DND-41 (cell line): Measurements from ENCODE around the gene PRKCE.

ENCODE experiments used
- ATAC-seq: fragments of 200-7000 bp; cut with Tn5 transposase; 3 replicates; pipeline ENCODE4 v1.9.1; 2021; ENCODE audit warnings: low read depth; ENCODE audit not compliant: insufficient read depth
- DNase-seq: peaks from one replicate; pipeline ENCODE4 v3.0.0-alpha.2; 2020
- H2AFZ ChIP-seq: 2 replicates; pipeline ENCODE4 v1.6.0; 2012; ENCODE audit warnings: low read depth, low read length
- H3K27ac ChIP-seq: 2 replicates; pipeline ENCODE4 v1.5.1; 2012; ENCODE audit warnings: low read length, inconsistent platforms
- H3K27me3 ChIP-seq: fragments of 200-600 bp; sonication (generic); 2 replicates; pipeline ENCODE4 v1.6.0; 2012; ENCODE audit warnings: low read length, mild to moderate bottlenecking, inconsistent platforms; ENCODE audit not compliant: insufficient read depth, poor library complexity
- H3K36me3 ChIP-seq: 2 replicates; pipeline ENCODE4 v1.5.1; 2012; ENCODE audit warnings: low read length, inconsistent platforms; ENCODE audit not compliant: insufficient read depth
- H3K4me1 ChIP-seq: 2 replicates; pipeline ENCODE4 v1.5.1; 2012; ENCODE audit warnings: mild to moderate bottlenecking, low read length; ENCODE audit not compliant: insufficient read depth
- H3K4me2 ChIP-seq: 2 replicates; pipeline ENCODE4 v1.6.0; 2012; ENCODE audit warnings: mild to moderate bottlenecking, moderate library complexity, low read length, inconsistent platforms; ENCODE audit not compliant: insufficient read depth
- H3K4me3 ChIP-seq, 2 experiments: fragments of 200-600 bp in 1 of 2; shearing (Covaris generic) in 1 of 2; 2 replicates each; pipeline ENCODE4 v1.5.1; 2012 to 2016; ENCODE audit warnings: inconsistent platforms in 2 of 2, low read length in 2 of 2, mild to moderate bottlenecking in 2 of 2, low read depth in 1 of 2, moderate library complexity in 1 of 2
- H3K79me2 ChIP-seq: 2 replicates; pipeline ENCODE4 v1.6.0; 2012; ENCODE audit warnings: low read length, inconsistent platforms; ENCODE audit not compliant: insufficient read depth
- H3K9ac ChIP-seq: 2 replicates; pipeline ENCODE4 v1.6.0; 2012; ENCODE audit warnings: low read depth, mild to moderate bottlenecking, inconsistent platforms, low read length, moderate library complexity
- H3K9me3 ChIP-seq: 2 replicates; pipeline ENCODE4 v1.5.1; 2012; ENCODE audit warnings: low read length, moderate library complexity, mild to moderate bottlenecking, inconsistent platforms; ENCODE audit not compliant: insufficient read depth, severe bottlenecking
- H4K20me1 ChIP-seq: 2 replicates; pipeline ENCODE4 v1.6.0; 2012; ENCODE audit warnings: low read length; ENCODE audit not compliant: insufficient read depth
- CTCF ChIP-seq: IDR thresholded peaks from 2 replicates; pipeline ENCODE4 v1.5.1; 2012; ENCODE audit warnings: borderline replicate concordance, low read length, moderate library complexity, mild to moderate bottlenecking; ENCODE audit not compliant: poor library complexity, severe bottlenecking; ENCODE audit errors: extremely low read depth
- EZH2 ChIP-seq: IDR thresholded peaks from 3 replicates; pipeline ENCODE4 v1.6.1; 2012; ENCODE audit warnings: borderline replicate concordance, low read depth, mild to moderate bottlenecking, moderate library complexity, low read length, inconsistent platforms; ENCODE audit not compliant: severe bottlenecking

The PRKCE gene

GRCh38 chr2:45982096-45982495, 330.6 kb downstream of the PRKCE start:
- TF ChIP-seq EZH2, result no peak
- TF ChIP-seq CTCF, result no peak
- DNase-seq (no peak), ATAC-seq (no peak)
- Histone ChIP-seq H3K27me3 (no peaks in the 10 kb centered on the region), H3K79me2 (no peaks in the 10 kb centered on the region), H3K4me3 (no peak overlapping the region), H3K36me3 (no peaks in the 10 kb centered on the region), H3K4me1 (no peaks in the 10 kb centered on the region), H2AFZ (no peak overlapping the region), H3K9me3 (no peaks in the 10 kb centered on the region), H4K20me1 (no peaks in the 10 kb centered on the region), H3K9ac (no peak overlapping the region), H3K4me2 (no peak overlapping the region), H3K27ac (no peak overlapping the region)

DNA sequence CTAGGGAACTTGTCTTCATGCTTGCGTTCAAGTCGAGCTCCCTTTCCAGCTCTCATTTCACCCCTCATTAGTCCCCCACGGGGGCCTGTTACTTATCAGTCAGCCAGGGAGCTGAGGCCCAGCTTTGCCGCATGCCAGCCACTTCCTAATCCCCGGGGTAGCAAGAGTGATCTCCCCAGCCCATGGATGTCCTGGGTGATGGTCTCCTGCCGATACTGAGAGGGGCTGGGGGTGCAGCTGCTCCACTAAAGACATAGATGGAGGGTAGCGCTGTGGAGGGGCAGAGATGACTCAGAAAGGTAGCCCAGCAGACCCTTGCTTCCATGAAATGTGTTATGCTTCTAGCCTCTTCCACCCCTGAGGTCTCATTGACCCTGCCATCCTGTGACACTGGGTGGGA, 331.7 kb downstream of the PRKCE start:
- H3K27me3 ChIP-seq, result no peaks in the 10 kb centered on the region
- no peak overlapping the region for H3K9ac ChIP-seq
- H3K79me2 ChIP-seq, result no peaks in the 10 kb centered on the region
- H3K4me2 ChIP-seq, result no peak overlapping the region
- TF ChIP-seq EZH2 (no peak), CTCF (no peak)
- no peaks in the 10 kb centered on the region for H3K36me3 ChIP-seq
- no peak overlapping the region for H3K27ac ChIP-seq
- no peaks in the 10 kb centered on the region for H4K20me1 ChIP-seq
- no peak for ATAC-seq
- H3K4me1 ChIP-seq, result no peaks in the 10 kb centered on the region
- no peak for DNase-seq
- no peak overlapping the region for H2AFZ ChIP-seq
- no peaks in the 10 kb centered on the region for H3K9me3 ChIP-seq
- no peak overlapping the region for H3K4me3 ChIP-seq

GRCh38 chr2:45984366-45984765, 332.9 kb downstream of the PRKCE start:
- Histone ChIP-seq H3K9ac (no peak overlapping the region), H3K4me2 (no peak overlapping the region), H3K36me3 (no peaks in the 10 kb centered on the region), H3K27me3 (no peaks in the 10 kb centered on the region), H3K79me2 (no peaks in the 10 kb centered on the region), H4K20me1 (no peaks in the 10 kb centered on the region), H3K4me1 (no peaks in the 10 kb centered on the region), H2AFZ (no peak overlapping the region), H3K9me3 (no peaks in the 10 kb centered on the region), H3K27ac (no peak overlapping the region), H3K4me3 (no peak overlapping the region)
- no peak for ATAC-seq
- DNase-seq, result no peak
- TF ChIP-seq EZH2, result no peak
- no peak for TF ChIP-seq CTCF

GRCh38 chr2:45984896-45985473, 333.5 kb downstream of the PRKCE start:
- no peak for TF ChIP-seq CTCF
- TF ChIP-seq EZH2, result no peak
- H3K79me2 ChIP-seq, result no peaks in the 10 kb centered on the region
- H3K9ac ChIP-seq, result no peak overlapping the region
- H4K20me1 ChIP-seq, result no peaks in the 10 kb centered on the region
- no peak overlapping the region for H2AFZ ChIP-seq
- no peak overlapping the region for H3K27ac ChIP-seq
- DNase-seq (no peak), ATAC-seq (no peak)
- H3K36me3 ChIP-seq, result no peaks in the 10 kb centered on the region; the same call in 1 of the 2 replicates
- H3K27me3 ChIP-seq, result no peaks in the 10 kb centered on the region
- no peak overlapping the region for H3K4me2 ChIP-seq
- H3K9me3 ChIP-seq, result no peaks in the 10 kb centered on the region
- H3K4me1 ChIP-seq, result no peaks in the 10 kb centered on the region
- H3K4me3 ChIP-seq, result no peak overlapping the region
